ENCODE results near the gene CANX.

DNA sequence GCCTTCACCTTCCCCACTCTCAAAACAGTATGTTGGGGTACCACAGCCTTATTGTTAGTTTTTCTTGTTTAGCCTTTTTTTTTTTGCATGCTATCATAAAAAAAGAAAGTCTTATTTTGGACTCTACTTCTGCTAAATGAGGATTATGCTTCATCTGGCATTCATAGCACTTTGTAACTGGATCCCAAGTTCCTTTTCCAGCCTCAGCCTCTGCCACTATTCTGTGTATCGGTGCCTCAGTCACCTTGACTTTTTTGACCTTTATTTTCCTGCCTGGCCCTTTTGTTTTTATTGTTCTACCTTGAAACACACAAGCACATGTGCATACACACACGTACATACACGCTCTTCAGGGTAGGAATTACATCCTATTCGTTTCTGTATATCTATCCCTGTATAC, 25.4 kb downstream of the CANX start:
- no peak for TF ChIP-seq POLR2AphosphoS5 (IDR thresholded peaks at IDR 0.05; ENCODE audit: low read depth, low read length)
- TF ChIP-seq TAF1 (IDR thresholded peaks at IDR 0.05; ENCODE audit: borderline replicate concordance, insufficient read depth, low read length) = no peak
- TF ChIP-seq, protein P1, sequence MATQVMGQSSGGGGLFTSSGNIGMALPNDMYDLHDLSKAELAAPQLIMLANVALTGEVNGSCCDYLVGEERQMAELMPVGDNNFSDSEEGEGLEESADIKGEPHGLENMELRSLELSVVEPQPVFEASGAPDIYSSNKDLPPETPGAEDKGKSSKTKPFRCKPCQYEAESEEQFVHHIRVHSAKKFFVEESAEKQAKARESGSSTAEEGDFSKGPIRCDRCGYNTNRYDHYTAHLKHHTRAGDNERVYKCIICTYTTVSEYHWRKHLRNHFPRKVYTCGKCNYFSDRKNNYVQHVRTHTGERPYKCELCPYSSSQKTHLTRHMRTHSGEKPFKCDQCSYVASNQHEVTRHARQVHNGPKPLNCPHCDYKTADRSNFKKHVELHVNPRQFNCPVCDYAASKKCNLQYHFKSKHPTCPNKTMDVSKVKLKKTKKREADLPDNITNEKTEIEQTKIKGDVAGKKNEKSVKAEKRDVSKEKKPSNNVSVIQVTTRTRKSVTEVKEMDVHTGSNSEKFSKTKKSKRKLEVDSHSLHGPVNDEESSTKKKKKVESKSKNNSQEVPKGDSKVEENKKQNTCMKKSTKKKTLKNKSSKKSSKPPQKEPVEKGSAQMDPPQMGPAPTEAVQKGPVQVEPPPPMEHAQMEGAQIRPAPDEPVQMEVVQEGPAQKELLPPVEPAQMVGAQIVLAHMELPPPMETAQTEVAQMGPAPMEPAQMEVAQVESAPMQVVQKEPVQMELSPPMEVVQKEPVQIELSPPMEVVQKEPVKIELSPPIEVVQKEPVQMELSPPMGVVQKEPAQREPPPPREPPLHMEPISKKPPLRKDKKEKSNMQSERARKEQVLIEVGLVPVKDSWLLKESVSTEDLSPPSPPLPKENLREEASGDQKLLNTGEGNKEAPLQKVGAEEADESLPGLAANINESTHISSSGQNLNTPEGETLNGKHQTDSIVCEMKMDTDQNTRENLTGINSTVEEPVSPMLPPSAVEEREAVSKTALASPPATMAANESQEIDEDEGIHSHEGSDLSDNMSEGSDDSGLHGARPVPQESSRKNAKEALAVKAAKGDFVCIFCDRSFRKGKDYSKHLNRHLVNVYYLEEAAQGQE (IDR thresholded peaks at IDR 0.05; ENCODE audit: insufficient read depth in 1 of 2, low read depth in 2 of 2, low read length in 2 of 2) = no peak
